Sigmoid colon (tissue), 4 donors: Measurements from ENCODE around the gene ARHGAP27.

Experiments used
- CTCF ChIP-seq, 4 experiments: fragments of 450-650 bp in 3 of 4; fragments of 200-600 bp in 1 of 4; IDR thresholded peaks; one replicate each; pipeline ENCODE4 v1.5.1; 2016 to 2019; ENCODE audit warnings: antibody characterized with exemption in 4 of 4, mild to moderate bottlenecking in 3 of 4, moderate library complexity in 2 of 4
- EP300 ChIP-seq, 4 donors: sonication (generic); formaldehyde crosslinking; IDR thresholded peaks; one replicate each; pipeline ENCODE4 v1.6.1; 2017; ENCODE audit warnings: antibody characterized with exemption in 4 of 4
- POLR2A ChIP-seq, 2 donors: fragments of 450-650 bp; IDR thresholded peaks; one replicate each; pipeline ENCODE4 v1.6.1; 2016; ENCODE audit warnings: antibody characterized with exemption in 2 of 2, mild to moderate bottlenecking in 2 of 2, moderate library complexity in 2 of 2

- no peak for TF ChIP-seq CTCF (IDR thresholded peaks at IDR 0.05)
- TF ChIP-seq EP300 (IDR thresholded peaks at IDR 0.05): no peak
- TF ChIP-seq POLR2A (IDR thresholded peaks at IDR 0.05): no peak
These were observed 70.7 kb downstream of the ARHGAP27 start for GRCh38 chr17:45361976-45362375.
